ENCODE data around the gene IL17C.

DNA sequence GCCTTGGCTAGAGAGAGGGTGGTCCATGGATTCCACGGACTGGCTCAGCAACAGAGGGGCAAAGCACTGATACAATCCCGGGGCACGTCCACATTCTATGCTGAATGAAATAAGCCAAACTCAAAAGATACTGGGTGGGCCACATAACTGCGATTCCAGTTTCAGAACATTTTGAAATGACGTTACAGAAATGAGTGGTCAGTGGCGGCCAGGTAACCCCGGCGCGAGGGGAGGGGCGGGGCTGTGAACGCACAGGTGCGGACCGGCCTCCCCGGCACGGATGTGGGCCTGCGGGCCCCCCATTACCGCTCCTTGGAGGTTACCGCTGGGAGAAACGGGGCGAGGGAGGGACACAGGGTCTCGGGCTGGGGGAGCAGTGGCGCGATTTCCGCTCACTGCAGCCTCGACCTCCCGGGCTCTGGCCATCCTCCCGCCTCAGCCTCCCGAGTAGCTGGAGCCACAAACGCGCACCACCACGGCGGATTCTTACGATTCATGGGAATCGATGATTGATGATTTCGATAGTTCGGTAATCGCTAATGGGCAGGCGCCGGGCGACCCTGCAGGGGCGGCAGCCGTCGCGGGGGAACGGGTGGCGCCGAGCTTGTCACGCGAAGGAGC lies 24.0 kb downstream of the IL17C start:
- TF ChIP-seq, protein P1, sequence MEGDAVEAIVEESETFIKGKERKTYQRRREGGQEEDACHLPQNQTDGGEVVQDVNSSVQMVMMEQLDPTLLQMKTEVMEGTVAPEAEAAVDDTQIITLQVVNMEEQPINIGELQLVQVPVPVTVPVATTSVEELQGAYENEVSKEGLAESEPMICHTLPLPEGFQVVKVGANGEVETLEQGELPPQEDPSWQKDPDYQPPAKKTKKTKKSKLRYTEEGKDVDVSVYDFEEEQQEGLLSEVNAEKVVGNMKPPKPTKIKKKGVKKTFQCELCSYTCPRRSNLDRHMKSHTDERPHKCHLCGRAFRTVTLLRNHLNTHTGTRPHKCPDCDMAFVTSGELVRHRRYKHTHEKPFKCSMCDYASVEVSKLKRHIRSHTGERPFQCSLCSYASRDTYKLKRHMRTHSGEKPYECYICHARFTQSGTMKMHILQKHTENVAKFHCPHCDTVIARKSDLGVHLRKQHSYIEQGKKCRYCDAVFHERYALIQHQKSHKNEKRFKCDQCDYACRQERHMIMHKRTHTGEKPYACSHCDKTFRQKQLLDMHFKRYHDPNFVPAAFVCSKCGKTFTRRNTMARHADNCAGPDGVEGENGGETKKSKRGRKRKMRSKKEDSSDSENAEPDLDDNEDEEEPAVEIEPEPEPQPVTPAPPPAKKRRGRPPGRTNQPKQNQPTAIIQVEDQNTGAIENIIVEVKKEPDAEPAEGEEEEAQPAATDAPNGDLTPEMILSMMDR (IDR thresholded peaks at IDR 0.05; ENCODE audit: borderline replicate concordance, extremely low read depth, low read length, poor library complexity, severe bottlenecking), result no peak
- no peak for TF ChIP-seq EZH2 (IDR thresholded peaks at IDR 0.05; ENCODE audit: borderline replicate concordance, low read depth, low read length, severe bottlenecking)
